Measurements from ENCODE around the gene EPB41L4A.
"Not testable (repeated sequence)": the region's sequence is repeated elsewhere in the genome, so short reads cannot be mapped to it uniquely, and the experiment has no call there.

Gene EPB41L4A

DNA sequence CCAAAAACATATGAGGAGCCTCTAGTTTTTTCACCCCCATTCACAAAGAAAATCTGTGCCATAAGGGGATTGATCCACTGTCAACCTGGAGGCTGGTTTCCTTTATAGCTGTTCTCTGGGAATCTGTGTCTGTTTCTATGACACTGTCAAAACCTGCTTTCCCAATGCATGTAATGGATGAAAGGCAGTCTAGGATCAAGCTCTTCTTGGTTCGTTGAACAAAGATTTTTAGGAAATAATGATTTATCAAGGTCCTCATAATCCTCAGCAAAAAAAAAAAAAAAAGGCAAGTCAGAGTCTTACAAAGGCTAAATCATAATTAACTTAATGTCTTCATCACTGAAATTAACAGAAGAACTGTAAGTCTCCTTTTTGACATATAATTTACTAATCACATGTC is 16.0 kb downstream of the EPB41L4A start:
- DNase-seq: no peak
- Histone ChIP-seq H3K4me3 (ENCODE audit: low read depth, low read length) (no peak overlapping the region), H3K27me3 (ENCODE audit: insufficient read depth, low read depth, severe bottlenecking) (no peaks in the 10 kb centered on the region), H3K36me3 (no peaks in the 10 kb centered on the region), H3K9me3 (ENCODE audit: severe bottlenecking) (no peaks in the 10 kb centered on the region), H3K27ac (no peak overlapping the region)
- TF ChIP-seq CTCF (IDR thresholded peaks at IDR 0.05; ENCODE audit: low read depth, low read length): no peak

DNA sequence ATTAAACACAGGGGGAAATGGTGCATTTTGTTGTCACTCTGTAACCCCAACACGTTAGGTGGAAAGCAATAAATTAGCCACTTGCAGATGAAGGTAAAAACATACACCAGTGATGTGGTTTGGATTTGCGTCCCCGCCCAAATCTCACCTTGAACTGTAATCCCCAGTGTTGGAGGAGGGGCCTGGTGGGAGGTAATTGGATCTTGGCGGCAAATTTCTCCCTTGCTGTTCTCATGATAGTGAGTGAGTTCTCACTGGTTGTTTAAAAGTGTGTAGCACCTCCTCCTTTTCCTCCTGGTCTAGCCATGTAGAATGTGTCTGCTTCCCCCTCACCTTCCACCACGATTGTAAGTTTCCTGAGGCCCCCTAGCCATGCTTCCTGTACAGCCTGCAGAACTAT is 17.2 kb downstream of the EPB41L4A start:
- Histone ChIP-seq H3K36me3 (no peaks in the 10 kb centered on the region), H3K27ac (no peak overlapping the region), H3K4me3 (ENCODE audit: low read depth, low read length) (no peak overlapping the region), H3K27me3 (ENCODE audit: insufficient read depth, low read depth, severe bottlenecking) (no peaks in the 10 kb centered on the region), H3K9me3 (ENCODE audit: severe bottlenecking) (no peaks in the 10 kb centered on the region)
- no peak for TF ChIP-seq CTCF (IDR thresholded peaks at IDR 0.05; ENCODE audit: low read depth, low read length)
- DNase-seq: no peak

DNA sequence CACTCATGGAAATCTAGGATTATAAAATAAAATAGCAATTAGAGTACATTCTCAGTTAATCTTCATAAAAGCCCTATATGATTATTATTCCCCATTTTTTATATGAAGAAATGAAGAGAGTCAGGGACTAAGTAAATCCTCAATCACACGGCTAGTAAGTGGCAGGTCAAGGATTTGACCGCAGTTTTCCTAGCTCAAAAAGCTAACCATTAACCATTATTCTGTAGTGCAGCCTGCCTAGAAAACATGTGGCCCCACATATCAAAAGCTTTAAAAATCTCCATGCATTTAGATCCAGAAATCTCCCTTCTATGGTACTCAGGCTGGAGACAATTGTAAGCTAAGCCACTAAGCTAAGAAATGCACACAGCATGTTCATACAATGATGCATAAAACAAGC is 21.4 kb downstream of the EPB41L4A start:
- Histone ChIP-seq H3K4me3 (ENCODE audit: low read depth, low read length) (no peak overlapping the region), H3K27me3 (ENCODE audit: insufficient read depth, low read depth, severe bottlenecking) (no peaks in the 10 kb centered on the region), H3K27ac (no peak overlapping the region), H3K9me3 (ENCODE audit: severe bottlenecking) (no peaks in the 10 kb centered on the region), H3K36me3 (no peaks in the 10 kb centered on the region)
- no peak for TF ChIP-seq CTCF (IDR thresholded peaks at IDR 0.05; ENCODE audit: low read depth, low read length)
- no peak for DNase-seq

GRCh38 chr5:112396430-112396829 is 22.6 kb downstream of the EPB41L4A start:
- no peaks in the 10 kb centered on the region for H3K9me3 ChIP-seq (ENCODE audit: severe bottlenecking)
- no peak for TF ChIP-seq CTCF (IDR thresholded peaks at IDR 0.05; ENCODE audit: low read depth, low read length)
- H3K36me3 ChIP-seq: no peaks in the 10 kb centered on the region
- H3K27me3 ChIP-seq (ENCODE audit: insufficient read depth, low read depth, severe bottlenecking): no peaks in the 10 kb centered on the region
- no peak overlapping the region for H3K4me3 ChIP-seq (ENCODE audit: low read depth, low read length)
- DNase-seq: no peak
- no peak overlapping the region for H3K27ac ChIP-seq

DNA sequence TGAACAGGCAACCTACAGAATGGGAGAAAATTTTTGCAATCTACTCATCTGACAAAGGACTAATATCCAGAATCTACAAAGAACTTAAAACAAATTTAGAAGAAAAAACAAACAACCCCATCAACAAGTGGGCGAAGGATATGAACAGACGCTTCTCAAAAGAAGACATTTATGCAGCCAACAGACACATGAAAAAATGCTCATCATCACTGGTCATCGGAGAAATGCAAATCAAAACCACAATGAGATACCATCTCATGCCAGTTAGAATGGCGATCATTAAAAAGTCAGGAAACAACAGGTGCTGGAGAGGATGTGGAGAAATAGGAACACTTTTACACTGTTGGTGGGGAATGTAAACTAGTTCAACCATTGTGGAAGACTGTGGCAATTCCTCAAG is 23.8 kb downstream of the EPB41L4A start:
- not testable (repeated sequence) for H3K4me3 ChIP-seq (ENCODE audit: low read depth, low read length); H3K9me3 ChIP-seq (ENCODE audit: severe bottlenecking); H3K27ac ChIP-seq; H3K36me3 ChIP-seq; DNase-seq; H3K27me3 ChIP-seq (ENCODE audit: insufficient read depth, low read depth, severe bottlenecking)

DNA sequence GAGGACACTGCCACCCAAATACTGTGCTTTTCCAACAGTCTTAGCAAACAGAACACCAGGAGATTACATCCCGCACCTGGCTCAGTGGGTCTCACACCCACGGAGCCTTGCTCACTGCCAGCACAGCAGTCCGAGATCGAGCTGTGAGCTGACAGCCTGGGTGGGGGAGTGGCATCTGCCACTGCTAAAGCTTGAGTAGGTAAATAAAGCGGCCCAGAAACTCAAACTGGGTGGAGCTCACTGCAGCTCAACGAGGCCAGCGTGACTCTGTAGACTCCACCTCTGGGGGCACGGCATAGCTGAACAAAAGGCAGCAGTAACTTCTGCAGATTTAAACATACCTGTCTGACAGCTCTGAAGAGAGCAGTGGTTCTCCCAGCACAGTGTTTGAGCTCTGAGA is 28.8 kb downstream of the EPB41L4A start:
- Histone ChIP-seq H3K27me3 (ENCODE audit: insufficient read depth, low read depth, severe bottlenecking) (no peaks in the 10 kb centered on the region), H3K27ac (no peak overlapping the region), H3K4me3 (ENCODE audit: low read depth, low read length) (no peak overlapping the region), H3K9me3 (ENCODE audit: severe bottlenecking) (no peaks in the 10 kb centered on the region), H3K36me3 (no peaks in the 10 kb centered on the region)
- DNase-seq: peak; percentile 54
- TF ChIP-seq CTCF (IDR thresholded peaks at IDR 0.05; ENCODE audit: low read depth, low read length): no peak

Data from WERI-Rb-1 (cell line).